GM19452 (cell line): ENCODE measurements around the gene FRMPD1.

ENCODE experiments used
- ATAC-seq: cut with Tn5 transposase; IDR thresholded peaks from one replicate; pipeline ENCODE4 v1.9.1; 2021; ENCODE audit not compliant: unreplicated experiment

Gene FRMPD1

DNA sequence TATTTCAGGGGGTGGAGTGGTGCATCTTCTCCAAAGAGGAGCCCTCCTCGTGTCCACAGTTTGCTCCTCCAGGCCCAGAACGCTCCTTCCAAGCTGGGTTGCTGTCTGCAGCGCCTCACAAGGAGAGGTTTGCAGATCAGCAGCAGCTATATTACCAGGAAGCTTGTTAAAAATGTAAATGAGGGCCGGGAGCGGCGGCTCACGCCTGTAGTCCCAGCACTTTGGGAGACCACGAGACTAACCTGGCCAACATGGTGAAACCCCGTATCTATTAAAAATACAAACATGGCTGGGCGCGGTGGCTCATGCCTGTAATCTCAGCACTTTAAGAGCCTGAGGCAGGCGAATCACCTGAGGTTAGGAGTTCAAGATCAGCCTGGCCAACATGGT lies 25.0 kb upstream of the FRMPD1 start:
- ATAC-seq: no peak

DNA sequence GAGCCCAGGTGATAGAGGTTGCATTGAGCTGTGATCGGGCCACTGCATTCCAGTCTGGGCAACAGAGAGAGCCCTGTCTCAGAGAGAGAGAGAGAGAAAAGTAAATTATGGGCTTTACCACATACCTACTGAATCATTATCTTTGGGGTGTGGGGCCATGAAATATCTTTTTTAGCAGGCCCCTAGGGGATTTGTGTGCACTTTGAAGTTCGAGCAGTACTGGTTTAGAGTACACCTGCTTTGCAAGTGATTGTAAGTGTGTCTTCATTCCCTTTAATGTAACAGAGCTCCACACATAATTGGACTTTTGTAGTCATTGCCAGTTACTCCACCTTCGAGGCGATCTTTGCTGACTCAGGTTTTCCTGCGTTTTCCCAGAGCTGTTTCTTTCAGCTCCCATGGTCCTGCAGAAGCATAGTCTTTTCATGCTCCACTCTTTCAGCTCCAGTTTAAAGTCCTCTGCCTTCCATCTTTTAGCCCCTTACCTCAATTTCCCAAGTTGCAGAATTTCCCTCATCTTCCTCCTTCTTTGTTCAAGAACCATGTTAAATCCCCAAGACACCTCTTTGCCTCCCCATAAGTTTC lies 24.0 kb upstream of the FRMPD1 start:
- ATAC-seq: no peak

DNA sequence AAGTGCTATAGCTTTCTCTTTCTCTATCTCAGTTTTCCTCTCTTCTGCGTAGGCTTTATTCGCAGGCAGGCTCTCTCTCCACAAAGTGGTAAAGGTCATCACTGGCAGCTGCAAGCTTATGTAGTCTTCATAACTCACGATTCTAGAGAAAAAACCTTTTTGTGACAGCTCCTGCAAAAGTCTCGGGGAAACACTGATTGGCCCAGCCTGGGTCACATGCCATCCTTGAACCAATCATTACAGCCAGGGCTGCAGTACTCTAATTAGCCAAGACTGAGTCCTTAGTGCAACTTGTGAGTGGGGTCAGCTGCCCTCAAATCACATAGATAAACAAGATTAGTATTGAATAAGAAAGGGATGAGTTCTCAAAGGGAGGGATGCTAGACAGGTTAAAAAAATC lies 18.3 kb upstream of the FRMPD1 start:
- ATAC-seq: no peak

DNA sequence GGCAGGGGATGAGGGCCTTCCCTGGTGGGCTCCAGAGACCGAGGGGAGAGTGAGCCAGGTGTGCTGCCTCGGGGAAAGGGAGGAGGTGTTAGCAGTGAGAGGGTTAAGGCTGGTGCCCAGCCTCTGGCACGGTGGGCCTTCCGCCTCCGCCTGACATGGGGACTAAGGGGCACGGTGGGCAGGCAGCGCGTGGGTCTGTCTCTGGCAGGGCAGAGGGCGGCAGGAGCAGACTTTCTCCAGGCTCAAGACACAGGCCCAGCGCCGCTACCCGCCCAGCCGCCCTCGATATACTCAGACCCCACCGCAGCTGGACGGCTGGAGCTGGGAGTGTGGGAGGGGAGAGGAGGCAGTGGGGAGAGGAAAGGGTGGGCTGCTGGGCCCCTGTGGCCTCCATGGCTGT lies 14.9 kb upstream of the FRMPD1 start:
- no peak for ATAC-seq

DNA sequence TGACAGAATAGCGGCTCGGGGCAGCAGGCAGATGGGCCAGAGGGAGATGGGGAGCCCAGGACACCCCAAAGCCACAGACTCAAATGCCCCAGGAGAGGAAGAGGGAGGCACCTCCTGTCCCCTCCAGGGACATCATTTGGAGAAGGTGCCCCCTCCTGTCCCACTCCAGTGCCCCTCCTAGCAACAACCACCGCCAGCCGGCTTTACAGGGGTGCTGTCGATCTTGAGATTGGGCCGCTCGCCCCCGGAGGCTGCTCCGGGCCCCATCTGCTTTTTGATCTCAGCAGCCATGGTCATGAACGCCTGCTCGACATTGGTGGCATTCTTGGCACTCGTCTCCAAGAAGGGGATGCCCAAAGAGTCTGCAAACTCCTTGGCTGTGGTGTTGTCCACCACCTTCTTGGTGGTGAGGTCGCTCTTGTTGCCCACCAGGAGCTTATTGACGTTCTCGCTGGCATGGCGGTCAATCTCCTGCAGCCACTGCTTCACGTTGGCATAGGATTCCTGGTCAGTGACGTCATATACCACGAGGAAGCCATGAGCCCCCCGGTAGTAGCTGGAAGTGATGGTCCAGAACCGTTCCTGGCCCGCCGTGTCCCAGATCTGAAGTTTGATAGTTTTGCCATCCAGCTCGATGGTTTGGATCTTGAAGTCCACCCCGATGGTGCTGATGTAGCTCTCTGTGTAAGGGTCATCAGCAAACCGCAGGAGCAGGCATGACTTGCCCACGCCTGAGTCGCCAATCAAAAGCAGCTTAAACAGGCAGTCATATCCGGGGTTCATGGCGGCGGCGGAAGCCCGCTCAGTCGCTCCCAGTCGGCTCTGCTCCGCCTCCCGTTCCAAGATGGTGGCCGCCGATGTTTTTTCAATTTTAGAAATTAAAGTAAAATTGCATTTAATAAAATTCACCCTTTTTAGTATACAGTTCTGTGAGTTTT lies 14.0 kb upstream of the FRMPD1 start:
- ATAC-seq: no peak

DNA sequence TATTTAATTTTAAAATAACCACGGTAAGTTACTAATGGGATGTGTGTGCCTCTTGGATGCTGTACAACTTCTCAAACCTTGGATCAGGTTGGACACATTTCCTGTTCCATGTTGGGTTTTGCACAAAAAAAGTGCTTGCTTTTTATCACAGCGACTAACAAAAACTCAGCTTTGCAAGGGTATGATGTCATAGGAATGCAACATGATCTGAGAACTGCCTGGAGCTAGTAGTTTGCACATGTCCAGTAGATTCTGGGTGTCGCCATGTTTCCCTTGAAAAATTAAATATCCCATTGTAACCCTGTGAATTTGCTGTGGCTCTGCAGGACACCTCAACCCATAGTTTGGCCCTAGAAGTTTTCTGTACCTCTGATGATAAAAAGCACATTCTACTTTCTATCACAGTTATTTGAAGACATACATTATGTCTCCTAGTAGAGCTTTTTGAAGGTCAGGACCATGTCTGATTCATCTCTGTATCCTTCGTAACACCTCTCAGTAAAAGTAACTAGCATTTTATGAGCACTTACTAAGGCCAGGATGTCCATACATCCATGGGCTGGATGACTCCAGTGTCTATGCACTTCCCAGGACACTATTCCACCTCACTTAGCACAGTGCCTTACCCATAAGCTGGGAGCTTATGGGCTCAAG lies 11.5 kb upstream of the FRMPD1 start:
- no peak for ATAC-seq

DNA sequence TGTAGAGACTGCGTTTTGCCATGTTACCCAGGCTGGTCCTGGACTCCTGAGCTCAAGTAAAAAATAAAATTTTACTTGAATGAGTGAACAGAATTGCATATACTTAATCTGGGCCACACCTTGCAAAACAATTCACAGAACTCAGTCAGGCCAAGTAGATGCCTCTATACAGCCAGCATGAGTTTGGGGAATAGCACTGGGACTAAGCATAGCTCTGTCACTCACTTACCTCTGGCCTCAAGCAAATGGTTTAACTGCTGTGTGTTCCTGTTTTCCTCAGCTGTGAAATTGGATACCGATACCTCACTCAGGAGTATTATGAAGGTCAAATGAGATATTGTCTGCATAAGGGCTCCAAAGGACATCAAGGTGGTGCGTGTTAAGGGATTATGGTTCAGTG lies 10.9 kb upstream of the FRMPD1 start:
- ATAC-seq: no peak

DNA sequence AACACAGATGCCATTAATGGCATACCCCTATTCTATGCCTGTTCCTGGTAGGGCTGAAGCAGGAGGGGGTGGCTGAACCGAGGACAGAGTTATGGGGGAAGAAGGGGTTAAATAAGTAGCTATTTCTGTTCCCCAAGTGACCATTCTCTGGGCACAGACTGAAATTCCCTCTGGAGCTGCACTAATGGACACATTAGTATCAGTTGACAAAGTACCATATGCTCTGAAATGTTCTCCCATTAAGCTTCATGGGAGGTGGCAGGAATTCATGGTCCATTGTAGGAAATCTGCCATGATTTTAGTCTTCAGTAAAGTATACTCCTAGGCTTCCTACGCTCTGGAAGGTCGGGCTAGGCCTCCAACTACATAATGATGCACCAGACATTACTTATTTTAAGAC lies 10.5 kb upstream of the FRMPD1 start:
- no peak for ATAC-seq

DNA sequence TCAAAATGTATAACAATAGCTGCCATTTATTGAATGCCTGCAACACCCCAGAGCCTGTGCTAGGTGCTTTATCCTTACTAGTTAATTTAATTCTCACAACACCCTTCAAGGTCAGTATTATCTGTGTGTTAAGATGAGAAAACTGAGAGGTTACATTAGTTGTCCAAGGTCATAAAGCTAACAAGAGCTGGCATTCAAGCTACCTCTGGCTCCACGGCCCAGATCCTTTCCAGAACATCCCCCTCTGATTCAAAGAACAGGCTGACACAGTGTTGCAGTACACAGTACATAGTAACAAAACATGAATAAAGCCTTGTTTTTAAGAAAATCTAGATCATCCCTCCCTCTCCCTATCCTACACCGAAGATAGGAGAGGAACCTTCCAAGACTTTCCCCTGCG lies 9.4 kb upstream of the FRMPD1 start:
- ATAC-seq: no peak

DNA sequence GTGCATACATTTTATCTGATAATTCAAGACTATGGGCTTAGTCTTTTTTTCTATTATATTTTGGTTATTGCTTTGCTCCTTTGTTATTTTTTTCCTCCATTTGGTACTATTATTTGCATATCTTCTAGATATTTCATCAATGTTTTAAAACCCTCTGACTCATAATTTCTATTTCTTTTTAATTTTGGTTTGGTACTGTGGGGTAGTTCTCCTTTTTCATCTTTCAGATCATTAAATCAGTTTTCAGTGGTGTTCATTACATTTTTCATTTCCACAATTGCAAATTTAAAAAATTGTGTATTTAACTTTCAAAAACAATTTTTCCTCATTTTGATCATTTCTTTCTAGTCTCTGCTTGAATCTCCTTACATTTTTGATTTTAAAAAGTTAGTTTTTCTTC lies 7.5 kb upstream of the FRMPD1 start:
- no peak for ATAC-seq

DNA sequence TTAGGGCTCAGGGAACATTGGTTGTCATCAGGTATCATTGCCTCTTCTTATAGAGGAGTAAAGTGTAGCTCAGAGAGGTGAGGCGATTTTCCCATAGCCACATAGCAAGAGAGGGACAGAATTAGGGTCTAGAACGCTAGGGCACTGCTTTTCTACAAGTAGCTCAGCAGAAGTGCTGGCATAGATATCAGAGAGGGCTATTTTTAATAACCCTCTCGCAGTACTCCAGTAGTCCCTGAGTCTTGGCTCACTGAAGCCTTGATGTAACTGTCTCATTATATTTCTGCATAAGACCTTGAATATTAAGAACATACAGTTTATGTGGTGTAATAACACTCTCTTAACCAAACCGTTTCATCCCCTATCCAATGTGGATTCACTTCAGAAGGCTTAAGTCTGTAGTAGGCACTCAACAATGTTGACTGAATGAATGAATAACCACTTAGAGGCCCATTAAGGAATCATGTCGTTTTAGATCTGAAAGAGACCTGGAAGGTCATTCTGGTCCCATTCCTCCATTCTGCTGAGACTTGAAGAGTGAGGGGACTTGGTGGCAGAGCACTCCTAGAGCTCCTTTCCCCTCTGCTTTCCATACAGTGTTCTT lies 4.7 kb upstream of the FRMPD1 start:
- no peak for ATAC-seq

DNA sequence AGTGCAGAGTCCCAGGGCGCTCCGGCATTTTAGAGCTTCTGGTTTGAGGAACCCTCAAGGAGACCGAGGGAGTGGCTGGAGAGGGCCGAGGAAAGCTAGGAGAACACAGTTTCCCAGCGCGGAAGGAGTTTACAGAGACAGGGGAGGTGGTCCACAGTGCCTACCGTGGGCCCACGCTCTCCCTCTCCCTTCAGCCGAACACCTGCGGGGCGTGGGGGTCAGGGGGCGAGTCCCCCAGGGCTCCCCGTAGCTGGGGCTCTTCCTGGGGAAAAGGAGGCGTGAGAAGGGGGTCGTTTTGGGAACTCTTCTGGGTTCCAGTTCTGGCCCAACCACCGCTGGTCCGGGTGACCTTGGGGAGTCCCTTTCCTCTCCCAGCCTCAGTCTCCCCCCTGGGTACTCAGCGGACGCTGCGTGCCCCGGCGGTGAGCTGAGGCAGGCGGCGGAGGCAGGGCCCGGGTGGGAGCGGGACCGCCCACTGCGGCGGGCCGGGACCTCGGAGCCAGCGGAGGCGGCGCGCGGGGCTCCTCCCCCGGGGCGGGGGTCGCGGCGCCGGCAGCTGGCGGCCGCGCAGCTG lies 368 bp upstream of the FRMPD1 start:
- no peak for ATAC-seq

DNA sequence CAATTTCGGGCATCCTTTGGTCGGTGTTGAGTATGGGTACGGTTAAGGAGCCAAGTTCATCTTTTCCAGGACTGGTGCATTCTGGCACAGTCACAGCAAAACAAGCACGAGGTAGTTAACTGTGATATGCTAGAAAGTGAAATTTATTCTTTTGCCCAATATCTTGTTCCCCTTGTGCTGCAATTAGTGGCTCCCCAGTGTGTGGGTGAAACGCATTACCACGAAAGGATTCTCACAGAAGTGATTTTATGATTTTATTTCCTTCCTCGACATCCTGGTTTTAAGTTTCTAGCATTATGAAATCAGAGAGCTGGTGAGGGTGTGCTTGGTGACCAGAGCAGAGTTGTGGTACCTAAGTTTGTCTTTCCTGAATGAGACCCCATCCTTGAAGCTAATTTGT lies 1.5 kb downstream of the FRMPD1 start:
- ATAC-seq: no peak

DNA sequence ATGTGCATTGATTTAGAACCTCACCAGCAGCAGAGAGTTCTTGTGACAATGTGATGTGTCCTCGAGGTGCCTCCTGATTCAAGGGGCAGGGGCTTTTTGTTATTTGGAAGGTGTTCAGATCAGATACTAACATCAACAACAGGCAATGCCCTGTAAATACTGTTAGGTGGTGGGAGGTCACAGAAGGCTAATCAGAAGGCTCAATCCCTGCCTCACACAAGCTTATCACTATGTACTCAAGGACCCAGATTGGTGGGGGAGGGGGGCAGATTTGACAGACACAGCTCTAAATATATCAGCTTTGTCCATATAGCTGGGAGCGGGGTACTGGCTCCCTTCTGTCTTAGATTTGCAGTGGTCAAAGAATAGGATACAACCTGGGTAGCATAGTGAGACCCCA lies 2.6 kb downstream of the FRMPD1 start:
- no peak for ATAC-seq

DNA sequence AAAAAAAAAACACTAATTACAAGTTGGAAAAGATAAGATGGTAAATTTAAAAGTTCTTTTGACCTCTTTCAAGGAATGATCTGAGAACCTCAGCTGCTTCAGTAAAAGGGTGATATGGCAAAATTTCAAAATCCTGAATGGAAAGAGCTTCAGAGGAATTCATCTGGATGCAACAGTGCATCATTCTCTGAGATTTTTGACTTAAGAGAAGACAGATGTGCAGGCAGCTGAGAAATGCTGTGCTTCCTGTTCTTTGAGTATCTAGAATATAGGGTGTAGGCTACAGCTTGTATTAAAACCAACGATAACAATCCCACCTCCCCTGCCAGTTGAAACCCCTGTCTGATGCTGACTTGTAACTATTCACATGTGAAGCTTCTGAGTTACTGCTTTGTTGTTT lies 6.2 kb downstream of the FRMPD1 start:
- no peak for ATAC-seq

DNA sequence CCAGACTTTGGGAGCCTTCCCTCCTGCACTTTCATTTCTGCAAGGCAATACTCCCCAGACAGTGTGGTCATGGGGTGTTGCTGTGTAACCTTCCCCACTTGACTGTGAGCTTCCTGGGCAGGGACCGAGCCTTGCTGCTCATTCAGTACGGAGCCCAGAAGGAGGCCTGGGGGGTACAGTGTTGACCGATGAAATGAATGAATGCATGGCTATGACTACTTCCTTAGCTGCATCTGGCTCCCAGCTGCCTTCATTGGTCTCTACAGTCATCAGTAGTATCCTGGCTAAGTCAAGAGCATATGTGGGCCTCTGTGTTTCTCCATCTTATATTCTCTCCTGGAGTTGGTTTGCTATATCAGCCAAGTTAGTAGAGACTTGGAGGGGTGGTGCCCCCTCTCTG lies 9.9 kb downstream of the FRMPD1 start:
- no peak for ATAC-seq

DNA sequence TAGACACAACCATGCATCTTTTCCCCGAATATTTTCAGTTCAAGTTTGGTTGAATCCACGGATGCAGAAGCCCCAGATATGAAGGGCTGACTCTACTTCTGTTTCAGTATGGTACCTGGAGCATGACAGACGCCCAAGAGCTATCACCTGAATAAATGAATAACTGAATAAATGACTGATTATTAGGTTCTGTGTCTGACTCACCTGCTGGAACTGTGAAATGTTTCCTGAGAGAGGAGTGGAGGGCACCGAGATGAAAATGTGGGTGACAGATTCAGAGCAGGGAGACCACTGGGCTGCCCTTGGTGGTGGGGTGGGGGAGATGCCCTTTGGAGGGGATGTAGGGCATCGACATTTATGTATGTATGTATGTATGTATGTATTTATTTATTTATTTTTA lies 13.2 kb downstream of the FRMPD1 start:
- no peak for ATAC-seq

DNA sequence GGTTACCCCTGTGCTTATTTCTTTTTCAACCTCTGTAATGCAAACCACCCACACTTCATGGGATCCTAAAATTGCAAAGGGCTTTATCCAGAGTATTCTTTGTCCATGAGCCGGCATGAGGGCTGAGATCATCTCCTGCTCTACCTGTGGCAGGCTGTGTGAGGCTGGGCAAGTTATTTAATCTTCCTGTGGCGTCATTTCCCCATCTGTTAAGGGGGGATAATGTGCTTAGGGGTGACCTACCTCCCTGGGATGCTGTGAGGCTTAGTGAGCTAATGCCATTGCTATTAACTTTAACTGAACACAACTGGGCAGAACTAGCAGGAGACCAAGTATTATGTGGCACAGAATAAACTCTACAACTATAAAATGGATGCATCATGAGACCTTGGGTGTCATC lies 17.0 kb downstream of the FRMPD1 start:
- ATAC-seq: no peak

DNA sequence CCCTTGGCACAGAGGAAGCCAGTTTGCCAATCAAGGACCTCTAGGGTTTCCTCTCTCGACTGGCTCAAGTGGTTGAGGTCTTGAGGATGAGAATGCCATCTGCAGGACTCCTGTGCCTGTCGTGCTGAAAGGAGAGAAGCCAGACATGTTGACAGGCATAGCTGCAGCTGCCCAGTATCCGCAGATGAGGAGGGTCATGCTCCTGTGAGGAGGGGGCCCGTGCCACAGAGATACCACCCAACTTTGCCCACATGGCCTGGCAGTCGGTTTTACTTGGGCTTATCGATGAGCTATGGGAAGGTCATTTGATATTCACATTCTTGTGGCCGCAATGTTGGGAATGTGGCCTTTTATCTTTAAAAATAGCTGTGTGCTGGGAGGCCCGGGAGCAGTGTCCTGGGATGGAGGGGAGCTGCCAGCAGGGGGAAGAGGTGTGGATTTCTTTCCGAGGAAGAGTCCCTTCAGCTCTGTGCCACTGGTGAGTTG lies 17.4 kb downstream of the FRMPD1 start:
- no peak for ATAC-seq

DNA sequence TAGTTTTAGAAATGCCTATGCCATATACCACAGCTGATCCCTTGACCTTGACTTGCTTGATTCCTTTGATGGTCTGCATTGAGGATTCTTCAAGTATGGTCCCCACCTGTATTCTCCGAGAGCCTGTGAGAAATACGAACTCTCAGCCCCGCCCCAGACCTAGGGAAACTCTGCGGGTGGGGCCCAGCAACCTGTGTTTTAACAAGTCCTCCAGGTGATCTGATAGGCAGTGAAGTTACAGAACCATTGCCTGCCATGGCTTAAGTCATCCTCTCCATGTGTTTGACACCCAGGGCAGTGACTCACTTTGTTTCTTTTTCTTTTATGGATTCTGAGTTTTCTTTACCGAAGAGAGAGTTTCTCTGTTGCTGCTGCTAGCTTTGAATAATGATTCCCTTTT lies 18.5 kb downstream of the FRMPD1 start:
- ATAC-seq: no peak

DNA sequence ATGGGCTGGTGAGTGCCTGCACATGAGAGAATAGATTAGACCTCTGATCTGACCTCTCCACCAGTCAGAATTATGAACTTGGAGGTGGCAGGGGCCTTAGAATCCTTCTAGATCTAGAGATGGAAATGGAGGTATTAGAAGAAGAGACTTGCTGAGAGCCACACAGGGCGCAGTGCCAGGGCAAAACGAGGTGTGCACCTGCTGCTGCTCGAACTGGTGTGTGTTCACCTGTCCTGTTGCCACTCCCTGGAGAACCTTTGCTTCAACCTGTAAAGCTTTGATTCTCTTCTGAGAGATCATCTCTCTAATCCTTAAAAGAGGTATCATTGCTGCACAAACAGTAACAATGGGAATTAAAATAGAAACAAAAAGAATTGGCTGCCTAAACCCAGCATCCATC lies 24.9 kb downstream of the FRMPD1 start:
- no peak for ATAC-seq
